ENCODE results near the gene ENPP7.

Gene ENPP7

DNA sequence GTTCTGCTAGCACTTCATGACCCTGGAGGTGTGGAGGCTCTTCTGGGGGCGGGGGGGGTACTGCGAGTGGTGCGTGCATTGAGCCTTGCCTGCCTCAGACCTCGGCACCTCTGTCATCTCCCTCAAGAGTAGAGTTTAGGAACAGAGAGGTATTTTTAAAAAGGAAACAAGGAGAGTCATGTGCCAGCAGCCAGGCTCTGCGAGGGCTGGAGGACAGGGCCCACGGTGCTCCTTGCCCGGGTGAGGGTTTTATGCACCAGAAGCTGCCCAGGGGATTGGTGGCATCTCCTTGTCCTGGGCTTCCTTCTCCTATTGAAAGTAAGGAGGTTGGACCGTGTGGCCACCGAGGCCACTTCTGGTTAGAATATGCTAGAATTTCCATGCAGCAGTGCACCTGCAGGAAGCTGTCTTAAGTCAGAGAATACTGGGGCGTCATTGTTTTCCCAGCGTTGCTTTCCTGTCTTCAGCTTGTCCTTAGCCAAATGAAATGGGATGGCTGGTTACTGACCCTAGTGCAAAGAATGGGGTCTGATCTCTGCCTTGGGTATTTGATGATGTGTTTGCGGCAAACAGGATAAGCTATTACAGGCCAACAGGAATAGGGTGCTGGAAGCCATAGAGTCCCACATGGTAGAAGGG, 50.4 kb downstream of the ENPP7 start:
- DNase-seq: no peak

DNA sequence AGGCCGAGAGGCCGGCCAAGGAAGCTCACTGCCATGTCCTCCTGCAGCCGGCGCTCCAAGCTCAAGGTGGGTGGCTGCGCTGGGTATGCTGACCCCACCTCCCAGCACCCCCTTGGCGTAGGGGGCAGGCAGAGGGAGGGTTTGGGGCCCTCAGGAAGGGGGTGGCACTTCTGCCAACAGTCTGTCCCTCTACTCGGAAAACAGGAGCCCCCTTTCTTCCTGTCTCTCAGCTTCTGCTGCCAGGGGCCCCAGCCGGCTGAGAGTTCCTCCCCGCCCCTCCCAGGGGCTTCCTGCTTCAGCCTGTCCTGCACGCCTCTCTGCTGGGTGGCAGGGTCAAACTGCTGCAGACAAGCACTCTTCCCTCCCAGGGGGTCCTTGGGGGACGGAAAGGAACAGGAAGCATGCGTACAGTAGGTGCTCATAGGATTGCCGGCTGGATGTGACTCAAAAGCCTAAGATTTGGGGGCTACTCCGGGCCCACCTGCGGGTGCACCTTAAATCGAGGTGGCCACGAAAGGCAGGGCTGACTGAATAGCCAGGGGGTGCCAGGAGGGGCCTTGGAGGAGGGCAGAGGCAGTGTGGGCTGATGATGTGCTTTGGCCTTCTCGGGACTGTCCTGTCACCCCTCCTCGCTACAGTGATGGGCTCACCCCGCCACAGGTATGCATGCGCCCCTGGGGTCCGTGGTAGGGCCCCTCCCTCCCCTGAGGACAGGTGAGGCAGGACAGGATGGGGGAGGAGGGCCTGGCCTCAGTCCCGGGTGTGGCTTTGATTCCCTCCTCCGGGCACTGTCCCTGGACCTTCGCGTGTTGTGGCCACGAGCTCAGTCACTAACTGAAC, 51.2 kb downstream of the ENPP7 start:
- DNase-seq: no peak

GRCh38 chr17:79783891-79784290, 53.1 kb downstream of the ENPP7 start:
- DNase-seq: no peak

- no peak for DNase-seq
These were observed 53.7 kb downstream of the ENPP7 start for GRCh38 chr17:79784353-79785016.

DNA sequence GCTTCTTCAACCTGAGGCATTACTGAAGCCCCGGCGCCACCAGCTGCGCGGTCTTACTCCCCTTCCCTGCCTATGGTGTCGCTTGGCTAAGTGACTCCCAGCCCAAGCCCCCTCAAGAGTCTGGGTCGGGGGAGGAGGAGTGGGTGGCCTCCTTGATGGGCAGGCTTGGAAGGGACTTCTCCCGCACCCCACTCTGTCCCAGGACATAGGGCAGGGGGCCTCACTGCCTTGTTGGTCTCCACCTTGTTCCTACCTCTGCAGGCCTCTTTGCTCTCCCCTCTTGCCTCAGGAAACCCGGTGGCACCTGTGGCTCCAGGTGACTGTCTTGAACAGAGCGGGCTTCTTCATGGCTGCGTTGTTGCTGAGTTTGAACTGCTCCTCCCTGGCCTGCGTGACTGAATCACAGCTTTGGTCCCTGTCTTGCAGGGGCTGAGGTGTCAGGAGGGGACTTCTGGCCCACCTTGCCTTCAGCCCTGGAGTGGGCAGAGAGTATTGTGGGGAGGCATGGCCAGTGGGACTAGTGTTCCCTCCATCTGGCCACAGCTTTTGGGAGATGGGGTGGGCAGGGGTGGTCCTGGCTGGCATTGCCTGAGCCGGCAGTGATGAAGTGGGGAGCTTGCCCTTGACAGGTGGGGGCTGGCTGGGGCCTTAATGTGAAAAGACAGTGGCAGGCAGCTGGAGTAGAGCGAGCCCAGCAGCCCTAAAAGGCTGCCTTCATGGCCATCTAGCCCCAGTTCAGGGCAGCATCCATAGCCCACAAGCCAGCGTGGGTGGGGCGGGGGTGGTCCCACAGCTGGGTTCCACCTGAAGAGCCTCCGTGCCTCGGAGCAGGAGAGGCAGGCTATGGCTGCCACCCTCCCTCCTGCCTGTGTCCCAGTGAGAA, 54.5 kb downstream of the ENPP7 start:
- no peak for DNase-seq

- DNase-seq: no peak
These were observed 55.4 kb downstream of the ENPP7 start for GRCh38 chr17:79785900-79786810.

GRCh38 chr17:79786930-79787643, 56.3 kb downstream of the ENPP7 start:
- no peak for DNase-seq

DNA sequence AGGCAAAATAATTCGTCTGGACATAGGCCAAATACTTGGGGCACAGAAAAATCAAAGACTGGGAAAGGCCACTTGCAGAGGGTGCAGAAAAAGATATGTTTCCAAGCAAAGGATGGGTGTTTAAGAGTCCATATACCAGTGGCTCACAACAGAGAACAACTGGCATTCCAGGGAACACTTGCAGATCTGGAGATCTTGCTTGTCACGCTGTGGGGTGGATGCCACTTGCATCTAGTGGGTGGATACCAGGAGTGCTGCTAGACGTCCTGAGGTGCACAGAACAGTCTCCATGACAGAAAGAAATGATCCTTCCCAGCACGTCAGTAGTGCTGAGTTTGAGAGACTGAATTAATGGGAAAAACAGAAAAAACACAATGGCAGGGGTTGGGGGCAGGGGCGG, 57.7 kb downstream of the ENPP7 start:
- no peak for DNase-seq

DNA sequence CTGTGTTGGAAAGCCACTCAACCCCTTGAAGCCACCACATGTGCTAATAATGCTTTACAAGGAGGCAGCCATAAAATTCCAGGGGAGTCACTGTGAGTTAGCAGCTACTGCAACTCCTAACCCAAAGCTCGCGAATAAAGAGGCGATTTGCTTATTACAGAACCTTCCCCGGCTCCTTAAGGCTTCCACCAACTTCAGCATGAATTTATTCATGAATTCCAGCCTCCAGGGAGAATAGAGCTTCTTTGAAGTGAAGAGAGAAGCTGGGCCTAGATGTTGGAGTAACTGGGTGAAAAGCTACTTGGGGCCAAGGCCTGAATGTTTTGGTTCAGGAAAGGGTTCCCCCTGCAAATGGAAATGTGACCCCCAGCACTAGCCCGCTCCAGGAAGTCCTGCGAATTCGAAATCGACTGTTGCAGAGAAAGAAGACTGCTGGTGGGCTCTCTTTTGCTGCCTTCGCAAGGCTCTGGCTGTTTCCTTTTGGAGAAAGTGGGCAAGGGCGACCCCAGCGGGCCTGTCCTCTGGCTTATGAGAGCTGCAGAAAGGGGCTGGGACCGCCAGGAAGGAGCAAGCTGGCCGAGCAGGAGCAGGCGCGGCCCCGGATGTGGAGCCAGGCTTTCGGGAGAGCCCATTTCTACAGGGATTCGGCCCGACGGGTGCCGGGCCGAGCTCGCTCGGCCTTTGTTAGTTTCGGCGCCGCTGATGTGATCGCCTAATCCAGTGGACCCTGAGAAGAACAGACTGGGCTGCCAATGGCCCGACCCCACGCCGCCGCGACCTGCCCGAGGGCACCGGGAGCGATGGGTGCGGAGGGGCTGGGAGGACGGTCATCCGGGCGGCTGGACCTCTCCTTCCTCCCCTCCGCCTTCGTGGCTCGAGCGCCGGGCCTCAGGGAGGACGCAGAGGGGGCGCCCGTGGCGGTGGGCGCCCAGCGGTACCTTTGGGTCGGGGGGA, 58.5 kb downstream of the ENPP7 start:
- no peak for DNase-seq

DNA sequence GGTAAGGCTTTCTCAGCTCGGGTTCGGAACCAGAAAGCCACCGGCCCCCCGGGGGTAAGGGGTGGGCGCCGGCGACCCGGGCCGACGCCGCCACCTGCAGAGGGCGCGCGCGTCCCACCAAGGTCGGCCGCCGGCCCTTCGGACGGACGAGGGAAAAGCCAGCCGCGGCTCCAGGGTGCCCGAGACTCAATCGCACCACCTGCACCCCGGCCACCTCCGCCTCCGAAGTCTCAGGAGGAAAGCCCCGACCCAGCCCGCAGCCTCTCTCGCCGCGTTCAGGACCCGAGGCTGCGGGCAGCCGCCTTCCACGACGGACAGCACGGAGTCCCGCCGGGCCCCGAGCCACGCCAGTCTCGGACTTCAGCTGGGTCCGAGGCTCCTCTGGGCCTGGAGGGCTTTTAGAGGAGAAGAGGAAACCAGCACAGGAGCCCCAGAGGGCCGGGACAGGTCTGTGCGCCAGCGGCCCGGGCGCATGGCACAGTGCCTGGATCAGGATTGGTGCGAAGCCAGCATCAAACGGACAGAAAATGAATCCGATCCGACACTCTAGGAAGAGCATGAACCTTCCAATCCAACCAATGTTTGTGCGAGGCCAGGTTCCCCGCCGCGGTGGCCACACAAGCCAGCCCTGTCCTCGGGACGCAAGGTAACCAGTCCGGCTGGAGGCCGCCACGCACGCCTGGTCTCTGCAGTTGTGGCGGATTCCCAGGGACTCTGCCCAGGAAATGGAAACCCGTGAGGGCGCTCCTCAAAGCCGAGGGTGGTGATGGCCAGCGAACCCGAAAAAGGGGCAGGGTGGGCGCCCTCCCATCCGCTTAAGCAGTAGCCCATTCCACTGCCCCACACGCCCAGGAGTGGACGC, 59.4 kb downstream of the ENPP7 start:
- peak; percentile 29 for DNase-seq

DNA sequence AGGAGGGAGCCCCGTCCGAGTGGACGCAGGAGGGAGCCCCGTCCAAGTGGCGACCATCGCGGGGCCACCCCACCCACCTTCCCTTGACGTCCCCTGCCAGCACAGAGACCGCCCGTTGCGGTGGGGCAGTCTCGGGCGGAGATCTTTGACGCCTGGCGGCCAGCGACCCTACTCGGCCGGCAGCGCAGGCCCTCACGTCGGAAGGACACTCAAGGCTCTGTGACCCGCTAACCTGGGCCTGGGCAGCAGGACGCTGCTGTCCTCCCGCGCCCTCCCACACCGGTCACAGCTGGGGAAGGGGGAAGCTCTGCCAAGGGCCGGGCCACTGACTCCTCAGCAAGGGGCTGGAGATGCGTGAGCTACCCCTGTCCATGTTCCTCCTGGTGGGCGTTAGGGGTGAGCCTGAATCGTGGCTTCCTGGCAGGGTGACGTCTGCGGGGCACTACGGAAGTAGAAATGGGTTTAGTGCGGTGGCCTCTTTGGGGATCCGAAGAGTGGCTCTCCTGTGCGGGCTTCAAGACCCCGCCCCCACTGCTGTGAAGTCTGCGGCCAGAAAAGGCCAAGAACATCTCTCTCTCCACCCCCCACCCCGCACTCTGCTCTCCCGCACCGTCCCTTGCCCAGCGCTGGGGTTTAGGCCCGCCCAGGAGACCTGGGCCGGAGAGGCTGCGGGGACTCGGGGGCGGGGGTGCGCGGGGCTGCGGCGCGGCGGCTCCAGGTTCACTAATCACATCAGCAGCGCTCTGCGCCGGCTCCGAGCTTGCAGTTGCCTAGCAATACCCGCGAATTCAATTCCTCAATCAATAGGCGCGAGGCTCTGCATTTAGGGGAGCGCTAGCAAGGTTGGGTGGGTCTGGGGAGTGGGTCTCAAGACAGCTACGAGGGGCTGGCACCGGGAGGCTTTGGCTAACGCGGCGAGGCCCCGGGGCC, 60.3 kb downstream of the ENPP7 start:
- no peak for DNase-seq

DNA sequence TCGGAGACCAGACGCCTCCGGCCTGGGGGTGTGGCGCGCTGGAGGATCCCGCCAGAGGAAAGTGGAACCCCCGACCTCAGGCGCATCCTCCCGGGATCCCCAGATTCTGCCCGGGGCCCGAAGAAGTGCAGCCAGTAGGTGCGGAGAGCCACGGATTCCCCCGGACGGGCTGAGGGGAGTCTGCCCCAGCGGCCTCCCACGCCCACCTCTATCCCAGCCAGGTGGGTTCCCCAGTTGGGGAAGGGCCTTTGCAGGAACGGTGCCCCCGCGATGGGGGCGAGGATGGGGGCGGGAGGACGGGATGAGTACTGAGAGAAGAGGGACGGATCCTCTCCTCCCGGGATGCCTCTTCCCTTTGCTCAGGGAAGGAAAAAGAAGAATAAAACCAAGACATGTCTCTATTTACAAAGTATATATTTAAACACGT, 61.0 kb downstream of the ENPP7 start:
- DNase-seq: no peak
